Fibroblast of skin of left quadriceps (primary cell): ENCODE measurements around the gene NTSR1.

Experiments used
- DNase-seq, 2 experiments: peaks; one replicate each; pipeline ENCODE4 v3.0.0-alpha.2; 2013; ENCODE audit warnings: low read depth in 2 of 2

NTSR1 gene

GRCh38 chr20:62739581-62740285 lies 31.1 kb downstream of the NTSR1 start:
- DNase-seq, result no peak

GRCh38 chr20:62740286-62741141 lies 31.9 kb downstream of the NTSR1 start:
- peak; percentile 61 to 67 for DNase-seq

- no peak for DNase-seq
These were observed 32.6 kb downstream of the NTSR1 start for GRCh38 chr20:62741191-62741691.

- no peak for DNase-seq
These were observed 33.3 kb downstream of the NTSR1 start for GRCh38 chr20:62741701-62742491.

GRCh38 chr20:62742550-62742949 lies 33.9 kb downstream of the NTSR1 start:
- DNase-seq, result no peak

- no peak for DNase-seq
These were observed 34.5 kb downstream of the NTSR1 start for GRCh38 chr20:62742979-62743776.

- no peak for DNase-seq
These were observed 35.2 kb downstream of the NTSR1 start for GRCh38 chr20:62743777-62744317.

GRCh38 chr20:62744741-62745191 lies 36.1 kb downstream of the NTSR1 start:
- no peak for DNase-seq

- no peak for DNase-seq
These were observed 36.8 kb downstream of the NTSR1 start for GRCh38 chr20:62745279-62745951.

GRCh38 chr20:62745952-62746288 lies 37.3 kb downstream of the NTSR1 start:
- DNase-seq, result no peak

- DNase-seq, result no peak
These were observed 39.7 kb downstream of the NTSR1 start for GRCh38 chr20:62748311-62748710.

GRCh38 chr20:62749851-62750445 lies 41.3 kb downstream of the NTSR1 start:
- DNase-seq, result no peak

GRCh38 chr20:62751551-62752150 lies 43.0 kb downstream of the NTSR1 start:
- DNase-seq, result no peak

GRCh38 chr20:62752181-62752670 lies 43.6 kb downstream of the NTSR1 start:
- DNase-seq, result no peak

- no peak for DNase-seq
These were observed 44.2 kb downstream of the NTSR1 start for GRCh38 chr20:62752671-62753501.

GRCh38 chr20:62753626-62754025 lies 45.0 kb downstream of the NTSR1 start:
- no peak for DNase-seq

GRCh38 chr20:62754122-62754990 lies 45.7 kb downstream of the NTSR1 start:
- no peak for DNase-seq

- no peak for DNase-seq
These were observed 46.3 kb downstream of the NTSR1 start for GRCh38 chr20:62754991-62755356.
